OCI-LY3 (cell line): ENCODE data around the gene ARHGAP26.

ENCODE experiments used
- CTCF ChIP-seq: fragments of 200-600, 300-600 bp; sonication (generic); IDR thresholded peaks from 2 replicates; pipeline ENCODE4 v1.5.1; 2014; ENCODE audit warnings: antibody characterized with exemption, low read length, low read depth
- EZH2phosphoT487 ChIP-seq: fragments of 200-600 bp; shearing (Covaris generic); IDR thresholded peaks from 2 replicates; pipeline ENCODE4 v1.6.1; 2018; ENCODE audit warnings: antibody characterized with exemption, mixed run types, low read depth

- TF ChIP-seq CTCF: no peak
- no peak for TF ChIP-seq EZH2phosphoT487
These were observed 421.5 kb downstream of the ARHGAP26 start for GRCh38 chr5:143191720-143192119.
